HUES48 (cell line): ENCODE measurements around the gene SLC2A9.

Experiments used
- H3K27ac ChIP-seq: one replicate; pipeline ENCODE4 v1.7.0; 2013; ENCODE audit warnings: low read depth, low read length, inconsistent platforms
- H3K27me3 ChIP-seq: 2 replicates; pipeline ENCODE4 v1.6.1; 2013; ENCODE audit warnings: mild to moderate bottlenecking, low read length; ENCODE audit not compliant: control insufficient read depth, insufficient read depth
- H3K36me3 ChIP-seq: 2 replicates; pipeline ENCODE4 v1.6.1; 2013; ENCODE audit warnings: low read length; ENCODE audit not compliant: control insufficient read depth, insufficient read depth
- H3K4me1 ChIP-seq: 2 replicates; pipeline ENCODE4 v1.6.1; 2013; ENCODE audit warnings: mild to moderate bottlenecking, low read length; ENCODE audit not compliant: control insufficient read depth, insufficient read depth
- H3K4me3 ChIP-seq: 2 replicates; pipeline ENCODE4 v1.5.1; 2013; ENCODE audit warnings: mild to moderate bottlenecking, low read depth, low read length
- H3K9ac ChIP-seq: 2 replicates; pipeline ENCODE4 v1.6.1; 2013; ENCODE audit warnings: mild to moderate bottlenecking, low read depth, low read length, moderate library complexity
- H3K9me3 ChIP-seq: 2 replicates; pipeline ENCODE4 v1.6.1; 2013; ENCODE audit warnings: low read length; ENCODE audit not compliant: control insufficient read depth, insufficient read depth

The SLC2A9 gene

GRCh38 chr4:9847968-9848748, 173.1 kb downstream of the SLC2A9 start:
- Histone ChIP-seq H3K4me3 (no peak overlapping the region), H3K27ac (no peak overlapping the region), H3K4me1 (no peaks in the 10 kb centered on the region), H3K27me3 (no peaks in the 10 kb centered on the region), H3K36me3 (no peaks in the 10 kb centered on the region), H3K9ac (no peak overlapping the region), H3K9me3 (no peaks in the 10 kb centered on the region)

- Histone ChIP-seq H3K4me1 (no peaks in the 10 kb centered on the region), H3K4me3 (no peak overlapping the region), H3K9me3 (peaks cover 4% of the 10 kb centered on the region; the same call in 1 of the 2 replicates), H3K9ac (no peak overlapping the region), H3K36me3 (no peaks in the 10 kb centered on the region), H3K27ac (no peak overlapping the region), H3K27me3 (no peaks in the 10 kb centered on the region)
These were observed 175.4 kb downstream of the SLC2A9 start for GRCh38 chr4:9845791-9846493.

GRCh38 chr4:9841072-9841471, 180.2 kb downstream of the SLC2A9 start:
- no peaks in the 10 kb centered on the region for H3K4me1 ChIP-seq
- H3K27ac ChIP-seq = no peak overlapping the region
- H3K9ac ChIP-seq = no peak overlapping the region
- no peak overlapping the region for H3K4me3 ChIP-seq
- no peaks in the 10 kb centered on the region for H3K27me3 ChIP-seq
- H3K9me3 ChIP-seq = peaks cover 4% of the 10 kb centered on the region; the same call in 1 of the 2 replicates
- H3K36me3 ChIP-seq = no peaks in the 10 kb centered on the region

- Histone ChIP-seq H3K4me3 (no peak overlapping the region), H3K9me3 (no peaks in the 10 kb centered on the region), H3K27ac (no peak overlapping the region), H3K9ac (no peak overlapping the region), H3K27me3 (no peaks in the 10 kb centered on the region), H3K4me1 (no peaks in the 10 kb centered on the region), H3K36me3 (no peaks in the 10 kb centered on the region)
These were observed 185.9 kb downstream of the SLC2A9 start for GRCh38 chr4:9835430-9835829.

GRCh38 chr4:9833421-9833820, 187.9 kb downstream of the SLC2A9 start:
- Histone ChIP-seq H3K9me3 (no peaks in the 10 kb centered on the region), H3K4me3 (no peak overlapping the region), H3K27ac (no peak overlapping the region), H3K9ac (no peak overlapping the region), H3K4me1 (no peaks in the 10 kb centered on the region), H3K36me3 (no peaks in the 10 kb centered on the region), H3K27me3 (no peaks in the 10 kb centered on the region)

GRCh38 chr4:9832640-9833039, 188.7 kb downstream of the SLC2A9 start:
- Histone ChIP-seq H3K36me3 (no peaks in the 10 kb centered on the region), H3K27me3 (no peaks in the 10 kb centered on the region), H3K4me3 (no peak overlapping the region), H3K9ac (no peak overlapping the region), H3K9me3 (no peaks in the 10 kb centered on the region), H3K4me1 (no peaks in the 10 kb centered on the region), H3K27ac (no peak overlapping the region)

GRCh38 chr4:9826551-9826950, 194.7 kb downstream of the SLC2A9 start:
- Histone ChIP-seq H3K9ac (no peak overlapping the region), H3K36me3 (no peaks in the 10 kb centered on the region), H3K9me3 (no peaks in the 10 kb centered on the region)

GRCh38 chr4:9825049-9825448, 196.2 kb downstream of the SLC2A9 start:
- no peak overlapping the region for H3K4me3 ChIP-seq
- H3K9me3 ChIP-seq = no peaks in the 10 kb centered on the region
- no peaks in the 10 kb centered on the region for H3K27me3 ChIP-seq
- no peak overlapping the region for H3K9ac ChIP-seq
- no peak overlapping the region for H3K27ac ChIP-seq
- no peaks in the 10 kb centered on the region for H3K4me1 ChIP-seq
- no peaks in the 10 kb centered on the region for H3K36me3 ChIP-seq

More at GRCh38 chr4:9826551-9826950, 194.7 kb downstream of the SLC2A9 start:
- Histone ChIP-seq H3K4me3 (no peak overlapping the region), H3K27me3 (no peaks in the 10 kb centered on the region), H3K27ac (no peak overlapping the region), H3K4me1 (no peaks in the 10 kb centered on the region)

GRCh38 chr4:9820343-9820742, 201.0 kb downstream of the SLC2A9 start:
- H3K9me3 ChIP-seq = no peaks in the 10 kb centered on the region
- no peaks in the 10 kb centered on the region for H3K36me3 ChIP-seq
- H3K27me3 ChIP-seq = no peaks in the 10 kb centered on the region
- H3K4me3 ChIP-seq = no peak overlapping the region
- H3K9ac ChIP-seq = no peak overlapping the region
- H3K4me1 ChIP-seq = no peaks in the 10 kb centered on the region
- no peak overlapping the region for H3K27ac ChIP-seq

GRCh38 chr4:9816285-9816684, 205.0 kb downstream of the SLC2A9 start:
- H3K36me3 ChIP-seq = no peaks in the 10 kb centered on the region
- H3K27me3 ChIP-seq = no peaks in the 10 kb centered on the region
- no peaks in the 10 kb centered on the region for H3K4me1 ChIP-seq
- H3K9me3 ChIP-seq = no peaks in the 10 kb centered on the region
- no peak overlapping the region for H3K9ac ChIP-seq
- no peak overlapping the region for H3K4me3 ChIP-seq
- H3K27ac ChIP-seq = no peak overlapping the region
